NCI-H128 (cell line): ENCODE results near the gene TFDP2.
A peak's percentile ranks its signal among the peaks of the same experiment; 100 is the strongest.

Experiments
- DNase-seq: peaks from one replicate; lab custom pipeline; 2025; ENCODE audit not compliant: unreplicated experiment; lab: John Stamatoyannopoulos, UW

The TFDP2 gene

GRCh38 chr3:141972399-141972798 lies 176.9 kb downstream of the TFDP2 start:
- no peak for DNase-seq

GRCh38 chr3:141971571-141971970 lies 177.8 kb downstream of the TFDP2 start:
- DNase-seq, result no peak

GRCh38 chr3:141969711-141970110 lies 179.6 kb downstream of the TFDP2 start:
- DNase-seq, result no peak

- no peak for DNase-seq
Measured at GRCh38 chr3:141965471-141965870, 183.9 kb downstream of the TFDP2 start.

- DNase-seq, result no peak
Measured at GRCh38 chr3:141963301-141963700, 186.0 kb downstream of the TFDP2 start.

GRCh38 chr3:141960731-141961130 lies 188.6 kb downstream of the TFDP2 start:
- DNase-seq, result no peak

GRCh38 chr3:141959589-141960554 lies 189.5 kb downstream of the TFDP2 start:
- no peak for DNase-seq

GRCh38 chr3:141955175-141955574 lies 194.2 kb downstream of the TFDP2 start:
- no peak for DNase-seq

GRCh38 chr3:141952611-141953010 lies 196.7 kb downstream of the TFDP2 start:
- DNase-seq, result no peak

- DNase-seq, result no peak
Measured at GRCh38 chr3:141950572-141951493, 198.5 kb downstream of the TFDP2 start.

- no peak for DNase-seq
Measured at GRCh38 chr3:141949972-141950371, 199.4 kb downstream of the TFDP2 start.

GRCh38 chr3:141949399-141949798 lies 199.9 kb downstream of the TFDP2 start:
- no peak for DNase-seq

GRCh38 chr3:141945726-141946485 lies 203.4 kb downstream of the TFDP2 start:
- DNase-seq, result no peak

- no peak for DNase-seq
Measured at GRCh38 chr3:141942006-141942405, 207.3 kb downstream of the TFDP2 start.

GRCh38 chr3:141941093-141941492 lies 208.3 kb downstream of the TFDP2 start:
- DNase-seq, result no peak

GRCh38 chr3:141940194-141940776 lies 209.1 kb downstream of the TFDP2 start:
- DNase-seq, result peak; percentile 18

- DNase-seq, result no peak
Measured at GRCh38 chr3:141939759-141940158, 209.6 kb downstream of the TFDP2 start.

GRCh38 chr3:141938011-141938500 lies 211.3 kb downstream of the TFDP2 start:
- no peak for DNase-seq

- DNase-seq, result no peak
Measured at GRCh38 chr3:141934354-141934753, 215.0 kb downstream of the TFDP2 start.
